K562 (cell line): Measurements from ENCODE around the gene RNF43. TPM values are rescaled to one million over a fixed set of nuclear protein-coding genes. Genes with fewer than 3 reads are reported as not detected.

Experiments used
- ATAC-seq: fragments of 200-7000 bp; cut with Tn5 transposase; 3 replicates; pipeline ENCODE4 v1.9.1; 2020; ENCODE audit warnings: moderate library complexity
- BruUV-seq: library from RNA; stranded (reverse); fragments of 400-500 nt; replicated peaks from 2 replicates; lab custom pipeline; 2021; lab: Mats Ljungman, UMichigan
- CTCF ChIA-PET: fragments of 300-600 bp; formaldehyde crosslinking; extraction: SDS; loops from one replicate; lab custom pipeline; 2021; ENCODE audit warnings: low intra/inter-chr PET ratio; lab: Yijun Ruan, JAX
- POLR2A ChIA-PET: fragments of 300-600, 350-650 bp; sonication (Branson Sonifier 250); formaldehyde crosslinking; extraction: SDS; loops from one replicate; lab custom pipeline; 2021; ENCODE audit warnings: antibody characterized with exemption, inconsistent platforms; lab: Yijun Ruan, JAX
- DNase-seq, 4 experiments: peaks; one replicate each; pipeline versions ENCODE4 v3.0.0 to v3.0.0-alpha.2; 2011 to 2018; ENCODE audit warnings: low spot score in 3 of 4, mixed read lengths in 3 of 4; ENCODE audit errors: extremely low read depth in 1 of 4
- FAIRE-seq: peaks from 2 replicates; lab custom pipeline; 2011; peaks lifted over from hg19 to GRCh38; lab: Jason Lieb, UNC
- H2AFZ ChIP-seq: 2 replicates; pipeline ENCODE4 v1.6.0; 2011; ENCODE audit warnings: low read depth, low read length, control low read depth, inconsistent platforms
- H3K27ac ChIP-seq: fragments of 200-600 bp; 3 replicates; pipeline ENCODE4 v1.8.0; 2011; ENCODE audit warnings: low read depth, mild to moderate bottlenecking, control low read depth, inconsistent platforms, low read length, moderate library complexity, mixed read lengths; ENCODE audit errors: extremely low read depth
- H3K27me3 ChIP-seq, 2 experiments: fragments of 300-600 bp in 1 of 2; 2 replicates in 1 of 2; 3 replicates in 1 of 2; pipeline versions ENCODE4 v1.6.0 to v1.8.0; 2011; ENCODE audit warnings: inconsistent platforms in 2 of 2, low read length in 2 of 2, mild to moderate bottlenecking in 1 of 2, mixed read lengths in 1 of 2, moderate library complexity in 1 of 2; ENCODE audit not compliant: control insufficient read depth in 2 of 2, insufficient read depth in 2 of 2
- H3K36me3 ChIP-seq: fragments of 300-600 bp; 3 replicates; pipeline ENCODE4 v1.8.0; 2011; ENCODE audit warnings: mild to moderate bottlenecking, low read length, inconsistent platforms; ENCODE audit not compliant: control insufficient read depth, insufficient read depth
- H3K4me1 ChIP-seq, 2 experiments: fragments of 200-600 bp in 1 of 2; replicated peaks in 1 of 2; 2 replicates in 1 of 2; 3 replicates in 1 of 2; pipeline versions ENCODE4 v1.5.1 to v1.8.0; 2011; ENCODE audit warnings: inconsistent platforms in 2 of 2, low read length in 2 of 2, mild to moderate bottlenecking in 1 of 2, mixed read lengths in 1 of 2, moderate library complexity in 1 of 2; ENCODE audit not compliant: control insufficient read depth in 2 of 2, insufficient read depth in 2 of 2
- H3K4me2 ChIP-seq: 2 replicates; pipeline ENCODE4 v1.6.1; 2011; ENCODE audit warnings: low read length, control low read depth, inconsistent platforms, mixed read lengths; ENCODE audit not compliant: insufficient read depth
- H3K4me3 ChIP-seq: fragments of 200-600 bp; sonication (generic), shearing (Covaris generic); 2 replicates; pipeline ENCODE4 v1.5.1; 2016; ENCODE audit warnings: control low read depth, inconsistent platforms
- H3K79me2 ChIP-seq: fragments of 200-600 bp; 3 replicates; pipeline ENCODE4 v1.8.0; 2011; ENCODE audit warnings: low read length, inconsistent platforms; ENCODE audit not compliant: control insufficient read depth, insufficient read depth
- H3K9ac ChIP-seq, 2 experiments: 2 replicates each; pipeline versions ENCODE4 v1.6.0 to v1.6.1; 2011; ENCODE audit warnings: low read depth in 2 of 2, low read length in 2 of 2, control low read depth in 1 of 2, inconsistent platforms in 1 of 2, mild to moderate bottlenecking in 1 of 2, mixed read lengths in 1 of 2; ENCODE audit not compliant: insufficient read depth in 1 of 2
- H3K9me1 ChIP-seq: one replicate; pipeline ENCODE4 v1.6.0; 2011; ENCODE audit warnings: inconsistent platforms, mild to moderate bottlenecking, low read length, moderate library complexity; ENCODE audit not compliant: control insufficient read depth, insufficient read depth
- H3K9me3 ChIP-seq: replicated peaks from 2 replicates; pipeline ENCODE4 v1.5.1; 2011; ENCODE audit warnings: low read depth, low read length, inconsistent platforms; ENCODE audit not compliant: control insufficient read depth, insufficient read depth
- H4K20me1 ChIP-seq: replicated peaks from 2 replicates; pipeline ENCODE4 v1.6.1; 2011; ENCODE audit warnings: low read length, inconsistent platforms, mixed read lengths; ENCODE audit not compliant: control insufficient read depth, insufficient read depth
- ARID2 ChIP-seq: fragments of 450-650 bp; IDR thresholded peaks from 2 replicates; pipeline ENCODE4 v1.6.1; 2017; ENCODE audit warnings: antibody characterized with exemption, mild to moderate bottlenecking
- ATF7 ChIP-seq: fragments of 450-650 bp; IDR thresholded peaks from 2 replicates; pipeline ENCODE4 v1.7.1; 2014; ENCODE audit warnings: mild to moderate bottlenecking, moderate library complexity
- CBX8 ChIP-seq: fragments of 200-600 bp; sonication (generic); IDR thresholded peaks from 2 replicates; pipeline ENCODE4 v1.6.1; 2012; ENCODE audit warnings: borderline replicate concordance, mixed run types, low read depth, mild to moderate bottlenecking, moderate library complexity, mixed read lengths, low read length, control low read depth, inconsistent platforms; ENCODE audit not compliant: poor library complexity, severe bottlenecking; ENCODE audit errors: extremely low read depth
- CC2D1A ChIP-seq: fragments of 450-650 bp; IDR thresholded peaks from 2 replicates; pipeline ENCODE4 v1.6.1; 2017; ENCODE audit warnings: mild to moderate bottlenecking
- CREM ChIP-seq: IDR thresholded peaks from 2 replicates; pipeline ENCODE4 v1.6.1; 2014; ENCODE audit warnings: antibody characterized with exemption, low read depth
- CTCF ChIP-seq, 3 experiments: IDR thresholded peaks in 2 of 3; conservative IDR thresholded peaks in 1 of 3; 2 replicates each; pipeline ENCODE4 v1.5.1; 2011 to 2012; ENCODE audit warnings: low read length in 3 of 3, mild to moderate bottlenecking in 3 of 3, control low read depth in 2 of 3, improper control_type of control experiment in 1 of 3, inconsistent platforms in 1 of 3, low read depth in 1 of 3, mixed read lengths in 1 of 3, moderate library complexity in 1 of 3; ENCODE audit not compliant: insufficient read depth in 2 of 3
- GTF2E2 ChIP-seq: fragments of 200-800 bp; sonication (Bioruptor generic); IDR thresholded peaks from 2 replicates; pipeline ENCODE4 v1.6.1; 2016; ENCODE audit warnings: missing genetic modification characterization, missing compliant biosample characterization
- HDAC3 ChIP-seq: fragments of 450-650 bp; IDR thresholded peaks from 2 replicates; pipeline ENCODE4 v1.6.1; 2018; ENCODE audit warnings: borderline replicate concordance, mild to moderate bottlenecking, moderate library complexity; ENCODE audit not compliant: partially characterized antibody
- HMBOX1 ChIP-seq: sonication (generic); IDR thresholded peaks from 2 replicates; pipeline ENCODE4 v1.6.1; 2016
- KLF16 ChIP-seq: IDR thresholded peaks from 2 replicates; pipeline ENCODE4 v1.6.1; 2016; ENCODE audit warnings: antibody characterized with exemption
- MXI1 ChIP-seq: IDR thresholded peaks from 2 replicates; pipeline ENCODE4 v1.6.1; 2011; ENCODE audit warnings: low read depth, mild to moderate bottlenecking, improper control_type of control experiment, low read length
- RAD21 ChIP-seq, 2 experiments: fragments of 250-450 bp in 1 of 2; fragments of 450-650 bp in 1 of 2; sonication (Bioruptor Pico) in 1 of 2; formaldehyde crosslinking in 1 of 2; IDR thresholded peaks in 1 of 2; conservative IDR thresholded peaks in 1 of 2; 2 replicates each; pipeline versions ENCODE4 v1.4.0 to v1.8.0; 2020 to 2022; ENCODE audit warnings: mild to moderate bottlenecking in 2 of 2, moderate library complexity in 1 of 2
- STAG1 ChIP-seq: sonication (generic); formaldehyde crosslinking; IDR thresholded peaks from 2 replicates; pipeline ENCODE4 v1.5.0; 2020; ENCODE audit warnings: missing genetic modification reagents, borderline replicate concordance
- TFAP4 ChIP-seq: sonication (generic); formaldehyde crosslinking; IDR thresholded peaks from 2 replicates; pipeline ENCODE4 v1.8.0; 2022; ENCODE audit warnings: missing genetic modification reagents, mild to moderate bottlenecking, moderate library complexity, borderline replicate concordance
- TSC22D4 ChIP-seq: fragments of 450-650 bp; IDR thresholded peaks from 2 replicates; pipeline ENCODE4 v1.6.1; 2016; ENCODE audit warnings: missing genetic modification characterization, missing biosample characterization, control low read depth
- ZKSCAN1 ChIP-seq: fragments of 150-350 bp; IDR thresholded peaks from 2 replicates; pipeline ENCODE4 v1.6.1; 2016; ENCODE audit warnings: low read depth, low read length
- WGBS: fragments of 100-300 bp; shearing (Covaris generic); methylation state at CpG from one replicate; pipeline ENCODE4 v1.1.6; 2016; ENCODE audit warnings: low coverage, mixed read lengths; ENCODE audit not compliant: insufficient coverage; ENCODE audit errors: missing lambda C conversion rate; 5-methylcytosine and 5-hydroxymethylcytosine counted together
- in situ Hi-C: fragments of 300-500 bp; cut with MboI; formaldehyde crosslinking; loops from 4 replicates; pipeline ENCODE4 v1.15.0; 2018; ENCODE audit warnings: inconsistent platforms, mixed read lengths
- intact Hi-C: fragments of 100-400 bp; cut with micrococcal nuclease; formaldehyde crosslinking; loops from 2 replicates; pipeline ENCODE4 v1.14.2; 2022
- polyA plus RNA-seq, 8 experiments: library from polyadenylated mRNA; depleted of rRNA in 4 of 8; stranded (reverse) in 5 of 8; unstranded in 3 of 8; fragments of >200 nt; fragmentation: Nextera tagmentation in 2 of 8; fragmentation: Illumina TruSeq in 1 of 8; extraction: Ambion mirVana in 2 of 8; extraction: Trizol in 1 of 8; gene quantifications; 2 replicates each; pipeline versions ENCODE4 v1.2.1 to v1.2.3, GENCODE V29; 2011 to 2014; ENCODE audit warnings: inconsistent platforms in 1 of 8, missing spikeins in 1 of 8
- total RNA-seq, 7 experiments: library from RNA; depleted of rRNA in 6 of 7; stranded (reverse); fragments of >200 nt in 6 of 7; fragmentation: Illumina TruSeq in 2 of 7; extraction: Trizol in 2 of 7; gene quantifications; 2 replicates each; pipeline versions ENCODE4 v1.2.1 to v1.2.3, GENCODE V29; 2011 to 2021; ENCODE audit warnings: low replicate concordance in 1 of 7

Gene RNF43
- total and polyA plus RNA-seq, 9 of the 15 experiments (the other 6 are each of a cell fraction or from before 2014, with no cell fraction given): 0.29 to 2.7 (median 1.4) TPM

GRCh38 chr17:58447039-58447975 lies 30.0 kb upstream of the RNF43 start:
- H3K27me3 ChIP-seq: no peaks in the 10 kb centered on the region
- no peak overlapping the region for H3K9ac ChIP-seq
- H4K20me1 ChIP-seq: no peaks in the 10 kb centered on the region
- in situ Hi-C loops: loop anchor here (5.0 kb wide), 1 partner anchor 135 kb away; no protein-coding TSS in a partner anchor
- no peaks in the 10 kb centered on the region for H3K36me3 ChIP-seq
- ChIA-PET POLR2A (interaction anchor here (0.6 to 1.5 kb wide), 4 partner anchors 116 to 143 kb away, joined by 3 to 9 read pairs (median 3); no protein-coding TSS in a partner anchor), CTCF (interaction anchor here (0.6 to 2.7 kb wide), 6 partner anchors 10 to 1316 kb away, joined by 3 to 18 read pairs (median 4); no protein-coding TSS in a partner anchor)
- H3K27ac ChIP-seq: no peak overlapping the region
- H3K79me2 ChIP-seq: no peaks in the 10 kb centered on the region
- peak; percentile 95 for FAIRE-seq
- intact Hi-C loops: loop anchor here (1.0 kb wide), 4 partner anchors 130 to 325 kb away; no protein-coding TSS in a partner anchor
- H3K9me1 ChIP-seq: no peaks in the 10 kb centered on the region
- WGBS: 25% methylated on average over 8 of the region's 9 CpGs
- BruUV-seq: no TSS peak
- H3K4me1 ChIP-seq: no peaks in the 10 kb centered on the region
- H3K4me3 ChIP-seq: no peak overlapping the region
- no peaks in the 10 kb centered on the region for H3K9me3 ChIP-seq
- DNase-seq: peak; percentile 68 to 92 (median 73)
- peak overlapping the region; percentile 58; the same call in 1 of the 2 replicates for H2AFZ ChIP-seq
- H3K4me2 ChIP-seq: no peak overlapping the region
- peak; percentile 100 for ATAC-seq
- peak; percentile 84; the same call in 1 of the 2 replicates for TF ChIP-seq CC2D1A
- TF ChIP-seq ARID2: peak; percentile 93
- no peak for TF ChIP-seq ATF7
- peak; percentile 30; the same call in 1 of the 2 replicates for TF ChIP-seq ZKSCAN1
- TF ChIP-seq CREM: 0 out of 2 replicates have a peak, but pooled peaks have one; percentile 28
- TF ChIP-seq CTCF (IDR thresholded peaks at IDR 0.05 in 2 of 3, conservative IDR thresholded peaks at IDR 0.05 in 1 of 3; ENCODE audit: insufficient read depth in 2 of 3, low read depth in 1 of 3, low read length in 3 of 3): peak; percentile 90 to 98 (median 96)
- TF ChIP-seq HDAC3: no peak
- peak; percentile 27; the same call in 1 of the 2 replicates for TF ChIP-seq KLF16
- TF ChIP-seq TSC22D4 (tag): no peak
- no peak for TF ChIP-seq GTF2E2 (tag)
- TF ChIP-seq STAG1 (CRISPR knock-in tag): peak; percentile 93; the same call in 1 of the 2 replicates
- 0 out of 2 replicates have a peak, but pooled peaks have one; percentile 32 for TF ChIP-seq HMBOX1
- TF ChIP-seq RAD21 (CRISPR knock-in tag; conservative IDR thresholded peaks at IDR 0.05 in 1 of 2, IDR thresholded peaks at IDR 0.05 in 1 of 2): peak; percentile 95 to 99
- TF ChIP-seq MXI1: no peak
- TF ChIP-seq TFAP4: 0 out of 2 replicates have a peak, but pooled peaks have one; percentile 15
- no peak for TF ChIP-seq CBX8
